HEK293T (cell line): ENCODE data around the gene SELENOO.
A peak's percentile ranks its signal among the peaks of the same experiment; 100 is the strongest.

ENCODE experiments used
- CTCF ChIA-PET: fragments of 350-600 bp; formaldehyde crosslinking; extraction: SDS; loops from one replicate; lab custom pipeline; 2021; ENCODE audit warnings: antibody characterized with exemption, inconsistent platforms; lab: Yijun Ruan, JAX
- POLR2A ChIA-PET: fragments of 350-600 bp; formaldehyde crosslinking; extraction: SDS; loops from one replicate; lab custom pipeline; 2020; ENCODE audit warnings: antibody characterized with exemption, inconsistent platforms; lab: Yijun Ruan, JAX
- DNase-seq: peaks from one replicate; pipeline ENCODE4 v3.0.0; 2012; ENCODE audit warnings: mixed read lengths; ENCODE audit errors: extremely low spot score
- ARNT ChIP-seq: fragments of 450-650 bp; IDR thresholded peaks from 2 replicates; pipeline ENCODE4 v1.6.1; 2017; ENCODE audit warnings: mild to moderate bottlenecking
- BHLHE40 ChIP-seq: fragments of 450-650 bp; IDR thresholded peaks from 2 replicates; pipeline ENCODE4 v1.6.1; 2016; ENCODE audit warnings: mild to moderate bottlenecking, moderate library complexity, borderline replicate concordance
- CTBP1 ChIP-seq: fragments of 450-650 bp; IDR thresholded peaks from 2 replicates; pipeline ENCODE4 v1.6.1; 2016; ENCODE audit warnings: borderline replicate concordance
- ELF4 ChIP-seq: fragments of 450-650 bp; IDR thresholded peaks from 2 replicates; pipeline ENCODE4 v1.6.1; 2017; ENCODE audit warnings: antibody characterized with exemption
- FOXA1 ChIP-seq: fragments of 450-650 bp; IDR thresholded peaks from 2 replicates; pipeline ENCODE4 v1.6.1; 2016; ENCODE audit warnings: mild to moderate bottlenecking
- FOXK2 ChIP-seq: fragments of 450-650 bp; IDR thresholded peaks from 2 replicates; pipeline ENCODE4 v1.6.1; 2016; ENCODE audit warnings: mild to moderate bottlenecking
- FOXM1 ChIP-seq: fragments of 450-650 bp; IDR thresholded peaks from 2 replicates; pipeline ENCODE4 v1.6.1; 2017; ENCODE audit warnings: mild to moderate bottlenecking, borderline replicate concordance
- HDGF ChIP-seq: fragments of 450-650 bp; IDR thresholded peaks from 2 replicates; pipeline ENCODE4 v1.6.1; 2017; ENCODE audit warnings: antibody characterized with exemption, borderline replicate concordance
- L3MBTL2 ChIP-seq: fragments of 450-650 bp; conservative IDR thresholded peaks from 2 replicates; pipeline ENCODE4 v1.6.1; 2016; ENCODE audit warnings: mild to moderate bottlenecking
- LEF1 ChIP-seq: fragments of 450-650 bp; IDR thresholded peaks from 2 replicates; pipeline ENCODE4 v1.6.1; 2017; ENCODE audit warnings: mild to moderate bottlenecking, borderline replicate concordance
- NFRKB ChIP-seq: fragments of 450-650 bp; IDR thresholded peaks from 2 replicates; pipeline ENCODE4 v1.6.1; 2016; ENCODE audit warnings: mild to moderate bottlenecking, moderate library complexity
- SP1 ChIP-seq: fragments of 450-650 bp; IDR thresholded peaks from 2 replicates; pipeline ENCODE4 v1.6.1; 2017
- SUZ12 ChIP-seq: fragments of 450-650 bp; IDR thresholded peaks from 2 replicates; pipeline ENCODE4 v1.6.1; 2016; ENCODE audit warnings: mild to moderate bottlenecking
- TARDBP ChIP-seq: fragments of 450-650 bp; IDR thresholded peaks from 2 replicates; pipeline ENCODE4 v1.6.1; 2016
- ZNF384 ChIP-seq: fragments of 450-650 bp; IDR thresholded peaks from 2 replicates; pipeline ENCODE4 v1.6.1; 2016
- TF ChIP-seq, protein P1 (sequence below): fragments of 450-650 bp; IDR thresholded peaks from 2 replicates; pipeline ENCODE4 v1.6.1; 2016

SELENOO gene

DNA sequence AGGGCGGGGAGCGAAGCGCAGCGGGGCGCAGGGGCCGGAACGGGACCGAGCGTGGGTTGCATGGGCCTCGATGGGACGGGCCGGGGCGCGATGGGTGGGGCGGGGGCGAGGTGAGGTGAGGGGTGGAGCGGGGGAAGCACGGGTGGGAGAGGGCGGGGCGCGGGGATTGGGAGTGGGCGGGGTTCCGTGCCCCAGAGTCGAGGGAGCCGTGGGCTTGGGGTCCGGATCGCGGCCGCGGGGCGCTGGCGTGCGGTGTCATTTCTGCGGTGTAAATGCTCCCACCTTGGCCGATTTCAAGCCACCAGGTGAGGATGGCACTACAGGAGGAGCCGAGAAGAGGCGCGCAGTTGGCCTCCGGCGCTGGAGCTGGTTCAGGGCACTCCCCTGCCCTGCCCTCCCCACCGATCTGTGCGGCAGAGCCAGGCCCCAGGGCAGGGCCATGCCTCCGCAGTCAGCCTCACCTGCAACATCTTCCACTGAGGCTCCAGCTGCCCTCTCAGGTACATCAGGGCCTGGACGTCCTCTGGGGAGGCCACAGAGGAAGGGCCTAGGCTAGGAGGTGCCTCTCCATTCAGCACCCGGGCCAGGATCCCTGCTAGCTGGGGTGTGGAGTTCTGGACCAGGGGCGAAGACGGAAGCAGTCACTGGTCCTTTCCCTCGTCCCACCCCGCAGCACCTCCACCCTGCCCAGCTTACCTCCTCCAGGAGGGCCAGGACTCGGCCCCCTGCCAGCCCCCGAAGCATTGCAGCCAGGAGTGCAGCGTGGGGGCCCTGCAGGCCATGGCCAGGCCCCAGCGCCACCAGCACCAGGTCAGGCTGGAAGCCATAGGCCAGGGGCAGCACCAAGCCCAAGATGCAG, 44.6 kb downstream of the SELENOO start:
- no peak for DNase-seq
- TF ChIP-seq, protein P1, sequence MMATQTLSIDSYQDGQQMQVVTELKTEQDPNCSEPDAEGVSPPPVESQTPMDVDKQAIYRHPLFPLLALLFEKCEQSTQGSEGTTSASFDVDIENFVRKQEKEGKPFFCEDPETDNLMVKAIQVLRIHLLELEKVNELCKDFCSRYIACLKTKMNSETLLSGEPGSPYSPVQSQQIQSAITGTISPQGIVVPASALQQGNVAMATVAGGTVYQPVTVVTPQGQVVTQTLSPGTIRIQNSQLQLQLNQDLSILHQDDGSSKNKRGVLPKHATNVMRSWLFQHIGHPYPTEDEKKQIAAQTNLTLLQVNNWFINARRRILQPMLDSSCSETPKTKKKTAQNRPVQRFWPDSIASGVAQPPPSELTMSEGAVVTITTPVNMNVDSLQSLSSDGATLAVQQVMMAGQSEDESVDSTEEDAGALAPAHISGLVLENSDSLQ, result no peak
- TF ChIP-seq ZNF384, result no peak
- 0 out of 2 replicates have a peak, but pooled peaks have one; percentile 0 for TF ChIP-seq TARDBP
- TF ChIP-seq L3MBTL2, result no peak; the same call in 1 of the 2 replicates
- POLR2A ChIA-PET, result interaction anchor here (1.0 to 1.2 kb wide), 3 partner anchors 14 to 83 kb away, joined by 3 read pairs; no protein-coding TSS in a partner anchor
- CTCF ChIA-PET, result no interaction called here

DNA sequence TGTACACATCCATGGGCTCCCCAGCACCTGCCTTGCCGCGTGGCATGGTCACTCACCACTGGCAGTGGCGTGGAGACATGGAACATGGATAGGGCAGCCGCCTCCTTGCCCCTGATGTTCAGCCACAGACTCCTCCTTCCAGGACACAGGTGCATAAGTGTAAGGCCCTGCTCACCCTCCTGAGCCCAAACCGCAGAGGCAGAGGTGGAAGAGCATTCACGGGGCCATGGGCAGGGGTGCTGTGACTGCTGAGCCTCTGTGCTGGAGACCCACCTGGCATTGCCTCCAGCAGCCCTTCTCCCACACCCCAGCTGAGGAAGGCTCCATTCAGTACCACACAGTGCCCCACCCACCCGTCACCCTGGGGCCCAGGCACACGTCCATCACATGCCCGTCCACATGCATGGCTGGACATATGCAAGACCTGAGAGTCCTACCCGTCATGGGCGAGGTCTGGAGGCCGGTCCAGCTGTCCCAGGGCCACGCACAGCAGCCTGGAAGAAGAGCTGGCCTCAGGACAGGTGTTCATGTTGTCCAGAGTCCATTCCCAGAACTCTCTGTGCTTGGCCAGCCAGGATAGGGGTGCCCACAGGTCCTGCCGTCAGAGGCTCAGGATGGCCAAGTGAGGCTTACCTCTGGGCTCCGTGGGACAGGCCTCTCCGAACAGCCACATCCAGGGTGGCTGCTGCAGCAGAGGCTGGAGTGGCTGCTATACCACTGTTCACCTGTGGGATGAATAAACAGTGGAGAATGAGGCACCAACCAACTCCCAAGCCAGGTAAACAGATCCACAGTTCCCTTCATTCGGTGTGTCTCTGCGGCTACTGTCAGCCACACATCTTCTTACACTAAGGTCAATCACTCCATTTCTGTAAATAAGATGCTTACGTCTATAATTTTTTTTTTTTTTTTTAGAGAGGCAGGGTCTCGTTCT, 45.7 kb downstream of the SELENOO start:
- TF ChIP-seq LEF1, result no peak
- no peak for TF ChIP-seq L3MBTL2
- no peak for TF ChIP-seq FOXM1
- TF ChIP-seq ELF4, result no peak
- no peak for TF ChIP-seq NFRKB
- no peak for TF ChIP-seq FOXA1
- no peak for TF ChIP-seq HDGF
- no peak for TF ChIP-seq TARDBP
- TF ChIP-seq ARNT, result no peak
- TF ChIP-seq, protein P1, result no peak
- no peak for TF ChIP-seq CTBP1
- no peak for TF ChIP-seq SUZ12
- no peak for TF ChIP-seq ZNF384
- TF ChIP-seq SP1, result no peak
- TF ChIP-seq FOXK2, result no peak
- TF ChIP-seq BHLHE40, result no peak
- ChIA-PET POLR2A (interaction anchor here (1.0 to 1.2 kb wide), 3 partner anchors 13 to 82 kb away, joined by 3 read pairs; no protein-coding TSS in a partner anchor), CTCF (no interaction called here)
- DNase-seq, result no peak

DNA sequence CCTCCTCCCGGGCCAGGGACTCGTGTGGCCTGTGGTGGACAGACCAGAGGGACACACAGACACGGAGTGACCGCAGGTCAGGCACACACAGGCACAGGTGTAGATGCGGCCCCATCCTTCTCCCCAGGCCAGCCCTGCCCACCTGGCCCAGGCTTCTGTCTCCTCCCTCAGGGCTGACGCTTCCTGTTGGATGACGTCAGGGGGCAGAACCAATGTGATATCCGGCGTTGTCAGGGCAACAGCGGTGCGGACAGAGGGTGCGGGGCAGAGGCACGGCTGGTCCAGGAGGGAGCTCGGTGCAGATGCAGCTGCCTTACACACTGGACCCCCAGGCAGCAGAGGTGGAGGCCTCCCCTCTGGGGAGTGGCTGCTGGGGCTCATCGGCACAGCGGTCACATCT, 46.9 kb downstream of the SELENOO start:
- POLR2A ChIA-PET, result interaction anchor here (1.5 kb wide), 1 partner anchor 20 kb away, joined by 4 read pairs; no protein-coding TSS in a partner anchor
- DNase-seq, result no peak
- TF ChIP-seq BHLHE40, result no peak
- TF ChIP-seq L3MBTL2, result no peak
- CTCF ChIA-PET, result no interaction called here

DNA sequence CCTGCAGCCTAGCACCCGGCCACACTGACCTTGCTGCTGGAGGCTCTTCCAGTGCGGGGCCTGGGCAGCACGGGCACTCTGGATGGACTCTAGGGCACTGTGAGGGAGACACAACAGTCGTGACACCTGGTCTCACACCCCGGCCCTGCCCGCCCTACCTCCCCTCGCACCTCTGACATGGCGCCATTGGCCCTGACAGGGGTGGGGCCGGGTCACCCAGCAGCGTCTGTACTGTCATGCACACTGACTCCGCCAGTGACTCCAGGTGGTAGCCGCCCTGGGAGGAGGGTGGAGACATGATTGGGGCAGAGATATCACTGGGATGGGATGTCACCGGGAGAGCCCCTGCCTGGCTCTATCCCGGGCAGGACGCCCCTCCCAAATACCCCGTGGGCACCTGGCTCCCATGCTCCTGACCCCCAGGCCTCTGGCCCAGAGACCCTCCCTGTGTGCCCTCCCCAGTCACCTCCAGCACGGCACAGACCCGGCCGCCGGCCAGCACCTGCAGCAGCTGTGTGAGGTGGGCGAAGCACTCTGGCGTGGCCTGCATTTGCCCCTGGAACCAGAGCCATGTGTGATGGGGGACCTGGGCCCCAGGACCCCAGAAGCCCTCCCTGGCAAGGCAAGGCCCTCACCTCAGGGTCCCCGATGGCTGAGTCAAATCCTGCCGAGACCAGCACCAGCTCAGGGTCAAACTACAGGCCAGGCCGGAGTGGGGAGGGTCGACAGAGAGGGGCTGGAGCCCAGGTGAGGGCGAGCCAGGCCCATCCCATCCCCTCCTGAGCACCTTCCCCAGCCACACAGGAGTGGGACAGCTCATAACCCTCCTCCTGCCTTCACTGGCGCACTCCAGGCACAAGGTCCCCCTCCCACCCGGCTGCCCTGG, 47.6 kb downstream of the SELENOO start:
- TF ChIP-seq NFRKB (no peak), ZNF384 (no peak), HDGF (no peak), FOXK2 (no peak), SUZ12 (no peak), FOXM1 (no peak), TARDBP (no peak), FOXA1 (no peak), ELF4 (no peak), ARNT (no peak), SP1 (no peak), L3MBTL2 (no peak), CTBP1 (no peak), LEF1 (no peak), BHLHE40 (no peak)
- TF ChIP-seq, protein P1, result no peak
- ChIA-PET CTCF (no interaction called here), POLR2A (interaction anchor here (1.5 kb wide), 1 partner anchor 19 kb away, joined by 4 read pairs; no protein-coding TSS in a partner anchor)
- DNase-seq, result no peak
